ENCODE measurements around the gene MROH2A.

The MROH2A gene

DNA sequence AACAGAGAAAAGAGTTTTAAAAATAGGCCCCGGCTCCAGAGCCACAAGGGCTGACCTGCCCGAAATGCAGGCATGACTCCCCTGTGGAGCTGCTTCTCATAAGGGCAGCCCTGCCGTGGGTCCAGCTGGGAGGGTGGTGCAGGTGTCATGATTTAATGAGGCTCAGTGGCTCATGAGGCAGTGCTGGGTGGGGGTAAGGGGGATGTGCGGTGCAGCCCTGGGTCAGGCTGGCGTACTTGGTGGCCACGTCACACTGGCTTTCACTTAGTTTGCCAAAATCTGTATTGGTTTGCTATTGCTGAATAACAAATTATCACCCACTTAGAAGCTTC is 42.6 kb downstream of the MROH2A start:
- ATAC-seq = no peak
- no peak for TF ChIP-seq ESRRG (CRISPR knock-in tag; IDR thresholded peaks at IDR 0.05)
- TF ChIP-seq, protein P1, sequence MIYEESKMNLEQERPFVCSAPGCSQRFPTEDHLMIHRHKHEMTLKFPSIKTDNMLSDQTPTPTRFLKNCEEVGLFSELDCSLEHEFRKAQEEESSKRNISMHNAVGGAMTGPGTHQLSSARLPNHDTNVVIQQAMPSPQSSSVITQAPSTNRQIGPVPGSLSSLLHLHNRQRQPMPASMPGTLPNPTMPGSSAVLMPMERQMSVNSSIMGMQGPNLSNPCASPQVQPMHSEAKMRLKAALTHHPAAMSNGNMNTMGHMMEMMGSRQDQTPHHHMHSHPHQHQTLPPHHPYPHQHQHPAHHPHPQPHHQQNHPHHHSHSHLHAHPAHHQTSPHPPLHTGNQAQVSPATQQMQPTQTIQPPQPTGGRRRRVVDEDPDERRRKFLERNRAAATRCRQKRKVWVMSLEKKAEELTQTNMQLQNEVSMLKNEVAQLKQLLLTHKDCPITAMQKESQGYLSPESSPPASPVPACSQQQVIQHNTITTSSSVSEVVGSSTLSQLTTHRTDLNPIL (CRISPR knock-in tag; IDR thresholded peaks at IDR 0.05; ENCODE audit: low read depth) = no peak
- TF ChIP-seq TOX (CRISPR knock-in tag; IDR thresholded peaks at IDR 0.05; ENCODE audit: borderline replicate concordance) = no peak
- TF ChIP-seq SNAI2 (CRISPR knock-in tag; IDR thresholded peaks at IDR 0.05) = no peak
- no peak for TF ChIP-seq CSDC2 (CRISPR knock-in tag; IDR thresholded peaks at IDR 0.05)
- TF ChIP-seq RARB (CRISPR knock-in tag; IDR thresholded peaks at IDR 0.05) = no peak
- no peak for TF ChIP-seq OSR1 (CRISPR knock-in tag; IDR thresholded peaks at IDR 0.05)
- TF ChIP-seq TCF4 (CRISPR knock-in tag; IDR thresholded peaks at IDR 0.05; ENCODE audit: borderline replicate concordance) = no peak
- TF ChIP-seq GLIS3 (CRISPR knock-in tag; IDR thresholded peaks at IDR 0.05) = no peak

GRCh38 chr2:233821196-233821595 is 43.1 kb downstream of the MROH2A start:
- no peak for TF ChIP-seq TSHZ2 (CRISPR knock-in tag; IDR thresholded peaks at IDR 0.05)
- no peak for TF ChIP-seq GLIS3 (CRISPR knock-in tag; IDR thresholded peaks at IDR 0.05)
- no peak for TF ChIP-seq CSDC2 (CRISPR knock-in tag; IDR thresholded peaks at IDR 0.05)
- TF ChIP-seq PPARA (CRISPR knock-in tag; IDR thresholded peaks at IDR 0.05; ENCODE audit: borderline replicate concordance) = no peak
- TF ChIP-seq, protein P2, sequence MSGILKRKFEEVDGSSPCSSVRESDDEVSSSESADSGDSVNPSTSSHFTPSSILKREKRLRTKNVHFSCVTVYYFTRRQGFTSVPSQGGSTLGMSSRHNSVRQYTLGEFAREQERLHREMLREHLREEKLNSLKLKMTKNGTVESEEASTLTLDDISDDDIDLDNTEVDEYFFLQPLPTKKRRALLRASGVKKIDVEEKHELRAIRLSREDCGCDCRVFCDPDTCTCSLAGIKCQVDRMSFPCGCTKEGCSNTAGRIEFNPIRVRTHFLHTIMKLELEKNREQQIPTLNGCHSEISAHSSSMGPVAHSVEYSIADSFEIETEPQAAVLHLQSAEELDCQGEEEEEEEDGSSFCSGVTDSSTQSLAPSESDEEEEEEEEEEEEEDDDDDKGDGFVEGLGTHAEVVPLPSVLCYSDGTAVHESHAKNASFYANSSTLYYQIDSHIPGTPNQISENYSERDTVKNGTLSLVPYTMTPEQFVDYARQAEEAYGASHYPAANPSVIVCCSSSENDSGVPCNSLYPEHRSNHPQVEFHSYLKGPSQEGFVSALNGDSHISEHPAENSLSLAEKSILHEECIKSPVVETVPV (CRISPR knock-in tag; IDR thresholded peaks at IDR 0.05) = no peak
- no peak for TF ChIP-seq ARNTL (CRISPR knock-in tag; IDR thresholded peaks at IDR 0.05; ENCODE audit: borderline replicate concordance, low read depth)
- TF ChIP-seq ZNF565 (CRISPR knock-in tag; conservative IDR thresholded peaks at IDR 0.05; ENCODE audit: low read depth) = no peak
- no peak for TF ChIP-seq PATZ1 (CRISPR knock-in tag; IDR thresholded peaks at IDR 0.05; ENCODE audit: borderline replicate concordance)
- no peak for TF ChIP-seq ZNF8 (CRISPR knock-in tag; IDR thresholded peaks at IDR 0.05)
- no peak for TF ChIP-seq ESRRG (CRISPR knock-in tag; IDR thresholded peaks at IDR 0.05)
- no peak for TF ChIP-seq RARB (CRISPR knock-in tag; IDR thresholded peaks at IDR 0.05)
- no peak for TF ChIP-seq ZNF70 (CRISPR knock-in tag; IDR thresholded peaks at IDR 0.05)
- TF ChIP-seq, protein P1 (CRISPR knock-in tag; IDR thresholded peaks at IDR 0.05; ENCODE audit: low read depth) = no peak
- TF ChIP-seq SNAI2 (CRISPR knock-in tag; IDR thresholded peaks at IDR 0.05) = no peak
- no peak for TF ChIP-seq ISL1 (CRISPR knock-in tag; IDR thresholded peaks at IDR 0.05)
- no peak for TF ChIP-seq ZC3H10 (CRISPR knock-in tag; IDR thresholded peaks at IDR 0.05)
- TF ChIP-seq BACH2 (CRISPR knock-in tag; IDR thresholded peaks at IDR 0.05; ENCODE audit: borderline replicate concordance) = no peak
- no peak for TF ChIP-seq TCF4 (CRISPR knock-in tag; IDR thresholded peaks at IDR 0.05; ENCODE audit: borderline replicate concordance)
- no peak for ATAC-seq

- no peak for ATAC-seq
- TF ChIP-seq ZFP3 (CRISPR knock-in tag; IDR thresholded peaks at IDR 0.05) (no peak), TSHZ2 (CRISPR knock-in tag; IDR thresholded peaks at IDR 0.05) (no peak), PPARA (CRISPR knock-in tag; IDR thresholded peaks at IDR 0.05; ENCODE audit: borderline replicate concordance) (no peak), ISL1 (CRISPR knock-in tag; IDR thresholded peaks at IDR 0.05) (no peak), ZNF565 (CRISPR knock-in tag; conservative IDR thresholded peaks at IDR 0.05; ENCODE audit: low read depth) (no peak), OSR1 (CRISPR knock-in tag; IDR thresholded peaks at IDR 0.05) (no peak), CSDC2 (CRISPR knock-in tag; IDR thresholded peaks at IDR 0.05) (no peak), ESRRG (CRISPR knock-in tag; IDR thresholded peaks at IDR 0.05) (no peak), ZC3H10 (CRISPR knock-in tag; IDR thresholded peaks at IDR 0.05) (no peak), ARNTL (CRISPR knock-in tag; IDR thresholded peaks at IDR 0.05; ENCODE audit: borderline replicate concordance, low read depth) (no peak)
Measured at GRCh38 chr2:233821709-233822100, 43.6 kb downstream of the MROH2A start.

All from SK-N-SH treated with all-trans-retinoic acid at 6 μM for 48 hours (cell line).